SK-N-SH treated with all-trans-retinoic acid at 6 μM for 48 hours (cell line): ENCODE results near the gene SAMD10.

Source experiments
- ATAC-seq: fragments of 200-7000 bp; cut with Tn5 transposase; 3 replicates; pipeline ENCODE4 v1.9.1; 2020; ENCODE audit warnings: mild to moderate bottlenecking, moderate library complexity
- ARNTL ChIP-seq: fragments of 450-650 bp; formaldehyde crosslinking; IDR thresholded peaks from 2 replicates; pipeline ENCODE4 v1.5.0; 2020; ENCODE audit warnings: low read depth, mild to moderate bottlenecking, moderate library complexity, borderline replicate concordance
- CSDC2 ChIP-seq: fragments of 250-450 bp; sonication (Bioruptor Pico); IDR thresholded peaks from 2 replicates; pipeline ENCODE4 v1.5.0; 2020; ENCODE audit warnings: mild to moderate bottlenecking, moderate library complexity
- CSRNP3 ChIP-seq: fragments of 250-450 bp; sonication (Bioruptor Pico); IDR thresholded peaks from 2 replicates; pipeline ENCODE4 v1.5.1; 2021; ENCODE audit warnings: mild to moderate bottlenecking, moderate library complexity
- GLIS3 ChIP-seq: fragments of 250-450 bp; sonication (Bioruptor Pico); IDR thresholded peaks from 2 replicates; pipeline ENCODE4 v1.5.0; 2020; ENCODE audit warnings: mild to moderate bottlenecking, moderate library complexity
- PATZ1 ChIP-seq: fragments of 250-450 bp; sonication (Bioruptor Pico); IDR thresholded peaks from 2 replicates; pipeline ENCODE4 v1.8.0; 2020; ENCODE audit warnings: mild to moderate bottlenecking, moderate library complexity, borderline replicate concordance
- POU6F1 ChIP-seq: fragments of 250-450 bp; sonication (Bioruptor Pico); IDR thresholded peaks from 2 replicates; pipeline ENCODE4 v1.8.0; 2021; ENCODE audit warnings: low read depth, mild to moderate bottlenecking, moderate library complexity, borderline replicate concordance
- PPARA ChIP-seq: fragments of 250-450 bp; sonication (Bioruptor Pico); IDR thresholded peaks from 2 replicates; pipeline ENCODE4 v1.5.0; 2020; ENCODE audit warnings: mild to moderate bottlenecking, borderline replicate concordance
- RARB ChIP-seq: fragments of 250-450 bp; sonication (Bioruptor Pico); IDR thresholded peaks from 2 replicates; pipeline ENCODE4 v1.8.0; 2021; ENCODE audit warnings: mild to moderate bottlenecking, moderate library complexity
- SNAI2 ChIP-seq: fragments of 250-450 bp; sonication (Bioruptor Pico); IDR thresholded peaks from 2 replicates; pipeline ENCODE4 v1.5.0; 2020; ENCODE audit warnings: mild to moderate bottlenecking, moderate library complexity
- TCF4 ChIP-seq: fragments of 250-450 bp; sonication (Bioruptor Pico); IDR thresholded peaks from 2 replicates; pipeline ENCODE4 v1.8.0; 2021; ENCODE audit warnings: mild to moderate bottlenecking, moderate library complexity, borderline replicate concordance
- TOX ChIP-seq: fragments of 250-450 bp; sonication (Bioruptor Pico); IDR thresholded peaks from 2 replicates; pipeline ENCODE4 v1.8.0; 2021; ENCODE audit warnings: mild to moderate bottlenecking, moderate library complexity, borderline replicate concordance
- TSHZ2 ChIP-seq: fragments of 250-450 bp; sonication (Bioruptor Pico); IDR thresholded peaks from 2 replicates; pipeline ENCODE4 v1.5.0; 2020; ENCODE audit warnings: mild to moderate bottlenecking, moderate library complexity
- ZC3H10 ChIP-seq: fragments of 250-450 bp; sonication (Bioruptor Pico); IDR thresholded peaks from 2 replicates; pipeline ENCODE4 v1.5.1; 2021; ENCODE audit warnings: mild to moderate bottlenecking, moderate library complexity
- ZFP3 ChIP-seq: fragments of 250-450 bp; sonication (Bioruptor Pico); IDR thresholded peaks from 2 replicates; pipeline ENCODE4 v1.5.0; 2020; ENCODE audit warnings: mild to moderate bottlenecking, moderate library complexity
- ZFP30 ChIP-seq: fragments of 450-650 bp; formaldehyde crosslinking; IDR thresholded peaks from 2 replicates; pipeline ENCODE4 v1.5.0; 2022; ENCODE audit warnings: mild to moderate bottlenecking, moderate library complexity
- ZNF565 ChIP-seq: fragments of 450-650 bp; formaldehyde crosslinking; conservative IDR thresholded peaks from 2 replicates; pipeline ENCODE4 v1.5.0; 2020; ENCODE audit warnings: low read depth, mild to moderate bottlenecking, moderate library complexity
- ZNF70 ChIP-seq: fragments of 450-650 bp; formaldehyde crosslinking; IDR thresholded peaks from 2 replicates; pipeline ENCODE4 v1.5.0; 2020; ENCODE audit warnings: mild to moderate bottlenecking, moderate library complexity
- ZNF8 ChIP-seq: fragments of 450-650 bp; formaldehyde crosslinking; IDR thresholded peaks from 2 replicates; pipeline ENCODE4 v1.5.0; 2020; ENCODE audit warnings: mild to moderate bottlenecking, moderate library complexity
- TF ChIP-seq, protein P1 (sequence below): fragments of 250-450 bp; sonication (Bioruptor Pico); IDR thresholded peaks from 2 replicates; pipeline ENCODE4 v1.5.1; 2020; ENCODE audit warnings: low read depth, mild to moderate bottlenecking, moderate library complexity

Gene SAMD10

GRCh38 chr20:63939061-63939935 lies 40.1 kb downstream of the SAMD10 start:
- ATAC-seq: no peak
- TF ChIP-seq GLIS3: no peak
- no peak for TF ChIP-seq ZNF565 (CRISPR knock-in tag)
- TF ChIP-seq ARNTL (CRISPR knock-in tag): no peak
- no peak for TF ChIP-seq PPARA (CRISPR knock-in tag)
- TF ChIP-seq CSRNP3 (CRISPR knock-in tag): no peak
- TF ChIP-seq TCF4 (CRISPR knock-in tag): no peak

- ATAC-seq: no peak
- TF ChIP-seq ZC3H10 (CRISPR knock-in tag): no peak
- no peak for TF ChIP-seq PATZ1 (CRISPR knock-in tag)
- TF ChIP-seq, protein P1, sequence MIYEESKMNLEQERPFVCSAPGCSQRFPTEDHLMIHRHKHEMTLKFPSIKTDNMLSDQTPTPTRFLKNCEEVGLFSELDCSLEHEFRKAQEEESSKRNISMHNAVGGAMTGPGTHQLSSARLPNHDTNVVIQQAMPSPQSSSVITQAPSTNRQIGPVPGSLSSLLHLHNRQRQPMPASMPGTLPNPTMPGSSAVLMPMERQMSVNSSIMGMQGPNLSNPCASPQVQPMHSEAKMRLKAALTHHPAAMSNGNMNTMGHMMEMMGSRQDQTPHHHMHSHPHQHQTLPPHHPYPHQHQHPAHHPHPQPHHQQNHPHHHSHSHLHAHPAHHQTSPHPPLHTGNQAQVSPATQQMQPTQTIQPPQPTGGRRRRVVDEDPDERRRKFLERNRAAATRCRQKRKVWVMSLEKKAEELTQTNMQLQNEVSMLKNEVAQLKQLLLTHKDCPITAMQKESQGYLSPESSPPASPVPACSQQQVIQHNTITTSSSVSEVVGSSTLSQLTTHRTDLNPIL: no peak
- no peak for TF ChIP-seq GLIS3
- TF ChIP-seq, all 23 proteins: peak for 0
These were observed 41.8 kb downstream of the SAMD10 start for GRCh38 chr20:63937596-63937995.

DNA sequence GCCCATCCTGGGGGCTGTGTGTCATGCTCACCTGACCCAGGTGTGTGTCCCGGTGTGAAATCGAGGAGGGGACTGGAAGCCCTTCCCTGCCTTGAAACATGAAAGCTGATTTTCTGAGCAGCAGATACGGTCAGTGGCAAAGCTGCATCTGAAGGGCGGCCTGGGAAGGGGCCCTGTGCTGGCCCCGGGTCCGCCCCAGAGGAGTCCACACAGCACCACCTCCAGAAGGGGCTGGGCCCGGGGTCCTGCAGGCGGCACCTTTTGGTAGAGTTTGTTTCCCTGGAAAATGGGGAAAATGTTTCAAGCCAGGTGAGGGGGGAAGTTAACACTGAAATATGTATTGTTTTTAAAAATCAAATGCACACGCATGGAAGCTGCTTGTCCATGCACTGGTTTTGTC lies 44.0 kb downstream of the SAMD10 start:
- TF ChIP-seq ZNF8 (no peak), SNAI2 (CRISPR knock-in tag) (no peak), TCF4 (CRISPR knock-in tag) (no peak), PATZ1 (CRISPR knock-in tag) (no peak), CSRNP3 (CRISPR knock-in tag) (no peak), GLIS3 (no peak), RARB (CRISPR knock-in tag) (no peak), ARNTL (CRISPR knock-in tag) (no peak), TOX (CRISPR knock-in tag) (no peak), TSHZ2 (CRISPR knock-in tag) (no peak), POU6F1 (CRISPR knock-in tag) (no peak), ZFP30 (CRISPR knock-in tag) (no peak), ZC3H10 (CRISPR knock-in tag) (no peak), ZNF70 (no peak), ZFP3 (CRISPR knock-in tag) (no peak), CSDC2 (CRISPR knock-in tag) (no peak)
- TF ChIP-seq, protein P1: no peak
- no peak for ATAC-seq
